ENCODE data around the gene PRKACB.

- TF ChIP-seq, protein P1, sequence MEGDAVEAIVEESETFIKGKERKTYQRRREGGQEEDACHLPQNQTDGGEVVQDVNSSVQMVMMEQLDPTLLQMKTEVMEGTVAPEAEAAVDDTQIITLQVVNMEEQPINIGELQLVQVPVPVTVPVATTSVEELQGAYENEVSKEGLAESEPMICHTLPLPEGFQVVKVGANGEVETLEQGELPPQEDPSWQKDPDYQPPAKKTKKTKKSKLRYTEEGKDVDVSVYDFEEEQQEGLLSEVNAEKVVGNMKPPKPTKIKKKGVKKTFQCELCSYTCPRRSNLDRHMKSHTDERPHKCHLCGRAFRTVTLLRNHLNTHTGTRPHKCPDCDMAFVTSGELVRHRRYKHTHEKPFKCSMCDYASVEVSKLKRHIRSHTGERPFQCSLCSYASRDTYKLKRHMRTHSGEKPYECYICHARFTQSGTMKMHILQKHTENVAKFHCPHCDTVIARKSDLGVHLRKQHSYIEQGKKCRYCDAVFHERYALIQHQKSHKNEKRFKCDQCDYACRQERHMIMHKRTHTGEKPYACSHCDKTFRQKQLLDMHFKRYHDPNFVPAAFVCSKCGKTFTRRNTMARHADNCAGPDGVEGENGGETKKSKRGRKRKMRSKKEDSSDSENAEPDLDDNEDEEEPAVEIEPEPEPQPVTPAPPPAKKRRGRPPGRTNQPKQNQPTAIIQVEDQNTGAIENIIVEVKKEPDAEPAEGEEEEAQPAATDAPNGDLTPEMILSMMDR (IDR thresholded peaks at IDR 0.05; ENCODE audit: low read depth, low read length, poor library complexity, severe bottlenecking): no peak
- no peak for TF ChIP-seq EZH2phosphoT487 (IDR thresholded peaks at IDR 0.05; ENCODE audit: borderline replicate concordance, low read length)
Observed at GRCh38 chr1:84280912-84281311, 136.8 kb downstream of the PRKACB start.

All from DOHH2 (cell line).